ENCODE data around the gene RBM20.
A peak's percentile ranks its signal among the peaks of the same experiment; 100 is the strongest.
"Not testable (repeated sequence)": the region's sequence is repeated elsewhere in the genome, so short reads cannot be mapped to it uniquely, and the experiment has no call there.

The RBM20 gene

DNA sequence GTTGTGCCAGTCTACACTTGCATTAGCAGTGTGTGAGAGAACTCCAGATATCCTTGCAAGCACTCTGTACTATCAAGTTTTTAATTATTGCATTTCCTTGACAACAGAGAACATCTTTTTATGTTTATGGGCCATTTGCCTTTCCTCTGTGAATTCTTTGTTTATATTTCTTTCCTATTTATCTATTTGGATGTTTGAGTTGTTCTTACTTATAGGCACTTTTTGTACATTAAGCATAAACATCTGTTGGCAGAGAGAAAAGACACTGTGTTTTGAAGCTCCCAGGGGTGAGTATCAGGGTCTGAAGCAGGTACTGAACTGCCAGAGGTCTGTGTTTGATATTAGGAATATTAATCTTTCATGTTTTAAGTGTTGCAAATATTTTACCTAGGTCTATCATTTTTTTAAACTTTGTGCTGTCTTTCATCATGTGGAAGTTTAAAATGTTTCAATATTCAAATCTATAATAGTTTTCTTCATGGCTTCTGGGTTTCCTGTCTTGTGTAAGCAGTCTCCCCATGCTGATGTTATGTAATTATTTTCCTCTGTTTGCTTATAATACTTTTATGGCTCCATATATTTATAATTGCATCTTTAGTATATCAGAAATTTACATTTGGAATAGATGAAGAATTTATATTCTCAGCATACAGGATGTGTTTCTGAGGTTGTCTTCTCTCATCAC lies 209.9 kb downstream of the RBM20 start:
- no peak for DNase-seq (ENCODE audit: low read depth in 2 of 2)

DNA sequence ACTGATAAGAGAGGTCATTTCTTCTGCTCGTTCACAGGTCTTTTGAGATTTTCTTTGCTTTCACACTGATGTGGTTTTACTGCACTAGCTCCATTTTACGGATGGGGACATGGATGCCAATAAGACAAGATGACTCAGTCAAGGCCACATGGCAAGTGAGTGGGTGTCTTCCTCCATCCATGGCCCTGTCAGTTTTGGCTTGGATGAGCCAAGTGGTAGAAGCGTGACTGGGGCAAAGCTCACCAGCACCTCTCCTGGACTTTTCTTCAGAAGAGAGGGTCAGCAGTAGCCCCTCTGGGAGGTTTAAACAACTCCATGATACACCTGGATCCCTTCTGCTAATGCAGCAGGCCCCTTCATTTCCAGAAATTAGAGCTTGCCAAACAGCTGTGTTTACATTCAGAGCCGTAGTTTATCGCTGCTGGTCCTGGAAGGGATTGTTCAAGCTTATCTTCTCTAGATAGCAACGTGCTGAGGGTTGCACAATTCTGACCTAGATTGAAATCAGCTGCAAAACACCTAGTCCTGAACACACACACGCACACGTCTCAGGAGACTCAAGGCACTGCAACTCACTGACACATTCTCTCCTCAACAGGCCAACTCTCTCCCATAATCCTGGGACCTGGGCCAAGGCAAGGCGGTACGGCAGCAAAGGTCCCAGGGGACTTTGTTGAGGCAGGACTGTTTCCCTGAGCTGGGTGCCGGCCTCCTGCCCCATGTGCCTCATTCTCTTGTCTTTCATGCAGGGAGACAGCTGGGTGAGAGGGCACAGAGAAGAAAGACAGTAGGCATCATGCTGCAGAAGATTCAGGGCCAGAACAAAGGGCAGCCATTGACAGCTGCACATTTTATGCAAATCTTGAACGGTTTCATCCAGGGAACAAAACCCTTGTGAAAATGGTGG lies 213.4 kb downstream of the RBM20 start:
- no peak for DNase-seq (ENCODE audit: low read depth in 2 of 2)

DNA sequence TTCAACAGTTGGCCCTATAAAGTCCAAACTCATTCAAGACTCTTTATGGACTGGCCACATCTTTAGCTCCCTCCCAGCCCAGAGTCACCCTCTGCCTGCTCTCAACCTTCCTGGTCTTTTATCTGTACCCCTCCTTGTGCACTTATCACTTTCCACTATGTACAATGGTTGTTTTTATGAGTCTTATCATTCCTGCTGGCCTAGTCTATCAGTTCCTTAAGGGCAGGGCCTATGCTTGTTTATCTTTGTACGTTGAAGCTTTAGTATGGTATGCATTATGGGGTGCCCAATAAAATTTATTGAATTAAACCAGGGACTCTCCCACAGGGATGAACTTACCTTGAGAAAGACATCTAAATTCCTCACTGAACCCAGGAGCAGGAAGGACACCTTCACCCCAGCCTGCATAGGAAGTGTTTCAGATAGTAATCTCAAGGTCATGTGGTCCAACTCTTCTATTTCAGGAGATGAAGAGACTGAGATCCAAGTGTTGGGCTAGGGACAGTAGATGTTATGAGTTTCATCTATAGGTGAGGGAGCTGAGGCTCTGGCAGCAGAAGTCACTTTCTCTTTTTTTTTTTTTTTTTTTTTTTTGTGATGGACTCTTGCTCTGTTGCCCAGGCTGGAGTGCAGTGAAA lies 214.3 kb downstream of the RBM20 start:
- DNase-seq (ENCODE audit: low read depth in 2 of 2): no peak

DNA sequence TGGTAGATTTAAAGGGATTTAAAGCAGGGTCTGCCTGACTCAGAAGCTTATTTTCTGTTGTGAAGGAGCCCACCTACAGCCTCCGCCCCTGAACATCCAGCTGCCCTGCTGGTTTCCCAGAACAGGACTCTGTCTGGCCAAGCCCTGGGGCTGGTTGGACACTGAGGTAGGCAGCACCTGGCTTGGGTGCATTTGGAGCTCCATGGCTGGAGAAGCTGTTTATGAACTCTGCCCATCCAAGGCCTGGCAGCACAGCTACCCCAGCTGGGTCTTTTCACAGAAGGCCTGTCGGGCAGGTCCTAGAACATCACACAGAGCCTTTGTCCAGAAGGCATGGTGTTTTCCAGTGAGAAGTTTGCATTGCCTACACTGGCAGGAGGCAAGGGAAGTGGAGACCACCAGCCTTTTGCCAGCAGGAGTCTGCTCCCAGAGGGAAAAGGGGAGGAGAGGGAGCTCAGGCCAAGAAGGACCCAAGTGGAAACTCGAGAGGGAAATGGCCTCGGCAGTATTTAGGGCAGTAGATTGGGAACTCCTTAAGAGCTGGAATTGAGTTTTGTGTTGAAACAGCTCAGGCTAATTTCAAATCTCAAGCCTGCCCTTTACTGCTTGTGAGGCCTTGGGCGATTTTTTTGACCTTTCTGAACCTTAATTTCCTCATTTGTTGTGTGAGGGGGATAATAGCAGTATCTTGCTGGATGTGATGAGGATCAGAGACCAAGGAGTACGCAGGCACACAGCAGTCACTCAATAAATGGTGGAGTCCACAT lies 215.3 kb downstream of the RBM20 start:
- DNase-seq (ENCODE audit: low read depth in 2 of 2): no peak

DNA sequence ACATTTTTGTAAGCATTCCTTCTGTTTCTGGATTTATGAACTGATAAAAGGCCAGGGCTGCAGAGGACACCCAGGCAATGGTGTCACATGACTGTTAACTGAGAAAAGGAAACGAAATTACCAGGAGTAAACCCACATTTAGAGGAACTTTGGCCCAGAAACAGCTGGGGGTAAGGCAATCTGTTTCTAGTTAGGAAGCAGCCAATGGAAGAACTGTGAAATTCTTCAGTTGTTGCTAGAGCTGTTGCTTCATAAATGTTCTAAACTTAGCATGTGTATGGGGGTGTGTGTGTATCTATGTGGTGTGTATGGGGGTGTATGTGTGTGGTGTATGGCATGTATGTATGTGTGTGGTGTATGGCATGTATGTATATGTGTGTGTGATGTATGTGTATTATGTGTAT lies 215.8 kb downstream of the RBM20 start:
- peak; percentile 92 to 93 for DNase-seq (ENCODE audit: low read depth in 2 of 2)

DNA sequence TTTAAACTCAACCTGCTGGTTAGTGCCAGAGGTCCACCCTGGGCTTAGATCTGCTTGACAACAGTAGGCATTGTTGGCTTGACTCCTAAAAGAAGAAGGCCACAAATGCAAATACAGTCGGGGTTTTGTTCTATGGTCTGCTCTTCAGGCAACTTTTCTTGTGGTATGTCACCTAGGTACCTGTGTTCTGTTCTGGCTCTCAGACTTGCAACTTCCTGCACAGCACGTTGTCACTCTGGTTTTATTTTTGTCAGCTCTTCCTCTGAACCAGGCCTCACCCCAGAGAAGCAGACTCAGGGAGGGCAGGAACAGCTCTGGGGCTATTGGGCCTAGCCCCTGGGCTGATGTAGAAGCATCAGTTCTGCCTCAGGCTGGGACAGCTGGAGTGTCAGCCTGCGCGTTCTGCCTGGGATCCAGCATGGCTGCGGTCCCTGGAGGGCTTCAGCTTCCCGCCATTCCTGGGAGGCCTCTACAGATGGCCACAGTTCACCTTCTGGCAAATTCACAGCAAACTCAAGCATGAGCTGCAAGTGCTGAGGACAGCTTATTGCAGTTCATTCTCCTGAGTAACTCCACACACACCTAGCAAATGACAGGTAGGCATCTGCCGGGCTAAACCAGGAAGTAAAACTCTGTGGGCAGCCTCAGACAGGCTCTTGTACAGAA lies 216.6 kb downstream of the RBM20 start:
- DNase-seq (ENCODE audit: low read depth in 2 of 2): no peak

DNA sequence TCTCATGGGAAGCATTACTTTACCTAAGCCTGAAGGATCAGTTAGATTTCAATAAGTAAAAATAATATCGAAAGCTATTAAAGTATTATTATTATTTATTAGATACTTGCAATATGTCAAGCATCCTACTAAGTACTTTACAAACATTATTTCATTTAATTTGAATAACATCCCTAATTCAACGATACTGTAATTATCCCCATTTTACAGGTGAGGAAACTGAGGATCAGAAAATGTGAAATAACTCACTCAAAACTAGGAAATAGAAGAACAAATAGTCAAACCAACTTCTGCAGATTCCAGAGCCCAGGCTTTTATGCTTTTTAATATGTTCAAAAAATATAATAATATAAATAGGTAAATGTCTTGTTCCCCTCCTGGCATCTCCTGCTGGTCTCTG lies 217.3 kb downstream of the RBM20 start:
- no peak for DNase-seq (ENCODE audit: low read depth in 2 of 2)

DNA sequence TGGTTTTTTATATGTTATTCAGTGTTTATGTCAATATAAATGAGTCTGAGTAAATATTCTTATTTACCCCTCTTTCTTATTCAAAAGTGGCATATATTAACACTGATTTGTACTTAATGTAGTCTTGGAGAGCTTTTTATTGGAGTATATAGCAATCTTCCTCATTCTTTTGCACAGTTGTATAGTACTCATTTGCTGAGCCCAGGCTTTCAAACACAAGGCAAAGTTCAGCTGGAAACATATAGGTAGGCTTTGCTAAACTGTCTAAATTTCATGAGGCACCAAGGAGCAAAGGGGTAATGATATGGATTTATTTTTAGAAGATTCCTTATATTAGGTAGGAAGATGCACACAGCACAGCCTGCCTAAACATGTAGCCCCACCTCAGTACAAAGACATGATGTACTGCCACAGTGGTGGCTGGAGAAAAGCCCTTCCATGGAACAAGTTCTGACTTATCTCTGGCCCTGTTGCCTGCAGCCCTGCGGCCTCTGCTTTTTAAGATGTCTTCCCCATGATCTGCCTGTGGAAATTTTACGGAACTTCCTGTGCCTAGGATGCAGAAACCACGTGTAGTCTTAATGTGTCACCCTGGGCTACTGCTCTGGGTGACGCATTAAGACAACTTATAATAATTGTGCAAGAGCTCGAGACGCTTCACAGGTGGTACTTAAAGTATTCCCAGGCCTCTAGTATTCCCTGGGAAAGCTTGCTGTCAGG lies 218.0 kb downstream of the RBM20 start:
- no peak for DNase-seq (ENCODE audit: low read depth in 2 of 2)

DNA sequence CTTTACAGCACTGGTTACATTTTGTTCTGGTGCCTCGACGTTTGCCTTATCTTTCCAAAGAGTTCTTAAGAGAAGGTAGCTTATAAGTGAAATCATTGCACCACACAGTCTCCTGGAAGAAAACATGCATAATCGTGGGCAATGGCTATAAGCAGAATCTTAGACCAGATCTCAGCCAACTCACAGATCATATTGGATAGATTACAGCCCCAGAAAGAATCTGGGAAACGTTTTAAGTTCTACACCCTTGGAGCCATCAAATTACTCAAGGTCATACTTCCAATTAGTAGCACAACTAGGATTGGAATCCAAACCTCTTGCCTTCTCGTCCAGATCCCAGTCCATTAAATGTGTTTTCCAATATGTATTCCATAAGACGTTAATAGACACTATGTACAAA lies 218.8 kb downstream of the RBM20 start:
- no peak for DNase-seq (ENCODE audit: low read depth in 2 of 2)

DNA sequence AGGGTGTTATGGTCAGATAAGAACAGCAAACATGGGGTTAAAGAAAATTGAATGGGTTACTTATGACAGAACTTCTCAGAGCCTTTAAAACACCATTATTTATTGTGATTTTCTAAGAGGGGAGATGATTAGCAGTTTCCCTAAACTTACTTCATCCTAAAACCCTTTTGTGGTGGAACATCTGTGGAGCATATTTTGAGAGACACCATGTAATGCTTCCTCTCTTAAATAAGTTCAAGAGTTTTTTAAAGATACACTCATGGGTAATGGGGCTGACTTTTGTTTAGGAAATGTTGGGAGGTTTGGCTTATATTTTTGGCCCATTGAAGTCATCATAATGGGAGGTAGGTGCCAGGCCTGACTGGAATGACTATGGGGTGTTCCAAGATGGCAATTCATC lies 219.2 kb downstream of the RBM20 start:
- peak in 1 of 2 experiments; percentile 38 for DNase-seq (ENCODE audit: low read depth in 2 of 2)

DNA sequence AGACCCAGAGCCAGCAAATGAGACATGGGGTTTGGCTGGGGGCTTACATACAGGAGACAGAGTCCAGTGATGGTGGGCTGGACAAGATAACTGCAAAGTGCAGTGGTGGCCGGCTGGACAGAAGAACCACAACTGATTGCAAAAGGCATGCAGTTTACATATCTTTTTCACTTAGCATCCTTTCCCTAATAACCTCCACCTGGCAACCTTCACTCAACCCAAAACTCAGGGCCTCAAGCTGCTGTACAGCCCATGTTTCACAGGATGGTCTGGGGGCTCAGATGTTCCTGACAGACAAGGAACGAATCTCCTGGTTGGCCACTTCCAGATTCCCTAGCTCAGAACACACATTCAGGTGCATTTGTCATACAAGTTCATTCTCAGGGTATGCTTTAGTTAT lies 219.8 kb downstream of the RBM20 start:
- no peak for DNase-seq (ENCODE audit: low read depth in 2 of 2)

DNA sequence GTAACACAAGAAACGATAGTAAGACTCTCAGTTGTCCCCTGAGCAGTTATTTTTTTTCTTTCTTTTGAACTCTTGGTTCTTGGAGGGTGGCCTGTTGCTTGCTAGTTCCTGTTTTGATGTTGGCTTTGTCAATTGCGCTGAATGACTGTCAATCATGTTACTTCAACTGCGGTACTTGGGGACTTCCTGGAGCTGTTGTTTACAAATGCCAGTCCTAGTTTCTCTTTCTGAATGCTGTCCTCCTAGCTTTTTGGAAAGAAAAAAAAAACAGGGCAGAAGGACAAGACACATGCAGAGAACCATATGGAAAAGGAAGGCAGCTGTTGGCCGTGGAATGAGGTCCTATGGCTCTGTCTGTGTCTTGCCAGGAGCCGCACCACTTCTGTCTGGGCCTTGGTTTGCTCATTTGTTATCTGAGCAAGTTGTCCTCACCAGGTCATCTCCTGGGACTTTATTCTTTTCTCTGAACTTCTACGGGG lies 220.6 kb downstream of the RBM20 start:
- no peak for DNase-seq (ENCODE audit: low read depth in 2 of 2)

DNA sequence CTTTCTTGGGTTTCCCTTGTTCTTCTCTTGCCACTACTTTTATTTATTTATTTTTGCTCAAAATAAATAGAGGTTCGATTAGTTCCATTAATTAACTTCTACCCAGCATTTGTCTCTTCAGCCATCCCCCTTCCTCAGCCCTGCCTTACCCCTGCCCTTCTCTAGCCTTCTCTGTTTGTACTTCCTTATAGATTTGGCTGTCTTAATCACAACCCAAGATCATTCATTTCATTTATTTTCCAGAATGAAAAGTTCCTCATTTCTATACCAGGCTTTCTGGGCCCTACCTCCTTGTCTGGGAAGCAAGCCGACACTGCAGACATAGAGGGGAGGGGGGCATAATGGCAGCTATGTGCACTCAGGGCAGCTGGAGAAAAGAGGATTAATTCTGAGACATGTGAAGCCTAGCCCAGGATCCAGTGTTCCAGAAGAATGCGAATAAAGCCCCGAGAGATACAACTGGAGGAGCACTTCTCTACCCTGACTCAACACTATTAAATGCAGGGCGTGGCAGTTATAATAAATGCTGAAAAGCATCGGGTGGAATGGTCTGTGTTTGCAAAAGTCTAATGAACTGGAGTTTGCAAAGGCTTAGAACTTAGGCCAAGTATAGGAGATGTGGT lies 221.2 kb downstream of the RBM20 start:
- DNase-seq (ENCODE audit: low read depth in 2 of 2): peak in 1 of 2 experiments; percentile 57

DNA sequence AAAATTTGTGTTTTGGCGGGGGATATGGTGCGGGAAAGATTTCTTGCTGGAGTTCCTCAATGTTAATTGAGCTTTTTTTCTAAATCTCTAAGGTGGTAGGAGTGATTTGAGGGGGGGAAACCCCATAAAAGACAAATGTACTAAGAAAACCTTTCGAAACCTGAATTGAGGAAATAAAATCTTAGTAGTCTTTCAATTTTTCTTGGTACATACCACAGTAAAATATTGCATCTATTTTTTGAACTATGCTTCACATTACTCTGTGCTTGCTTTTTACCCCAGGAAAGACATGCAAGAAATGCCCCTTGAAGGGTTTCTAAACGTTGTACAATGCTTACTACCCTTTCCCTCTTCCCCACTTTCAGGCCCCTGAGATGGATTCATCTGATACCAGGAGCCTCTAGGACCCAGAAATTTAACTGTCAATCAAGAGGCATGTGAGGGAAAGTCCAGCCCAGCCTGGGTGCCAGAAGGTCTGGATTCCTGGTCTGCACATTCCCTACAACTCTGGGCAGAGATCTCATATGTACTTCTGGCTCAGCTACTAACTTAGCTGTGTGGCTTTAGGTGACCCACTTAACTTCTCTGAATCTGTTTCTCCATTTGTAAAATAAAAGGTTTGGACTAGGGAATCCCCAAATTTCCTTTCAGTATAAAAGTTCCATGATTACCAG lies 221.8 kb downstream of the RBM20 start:
- no peak for DNase-seq (ENCODE audit: low read depth in 2 of 2)

DNA sequence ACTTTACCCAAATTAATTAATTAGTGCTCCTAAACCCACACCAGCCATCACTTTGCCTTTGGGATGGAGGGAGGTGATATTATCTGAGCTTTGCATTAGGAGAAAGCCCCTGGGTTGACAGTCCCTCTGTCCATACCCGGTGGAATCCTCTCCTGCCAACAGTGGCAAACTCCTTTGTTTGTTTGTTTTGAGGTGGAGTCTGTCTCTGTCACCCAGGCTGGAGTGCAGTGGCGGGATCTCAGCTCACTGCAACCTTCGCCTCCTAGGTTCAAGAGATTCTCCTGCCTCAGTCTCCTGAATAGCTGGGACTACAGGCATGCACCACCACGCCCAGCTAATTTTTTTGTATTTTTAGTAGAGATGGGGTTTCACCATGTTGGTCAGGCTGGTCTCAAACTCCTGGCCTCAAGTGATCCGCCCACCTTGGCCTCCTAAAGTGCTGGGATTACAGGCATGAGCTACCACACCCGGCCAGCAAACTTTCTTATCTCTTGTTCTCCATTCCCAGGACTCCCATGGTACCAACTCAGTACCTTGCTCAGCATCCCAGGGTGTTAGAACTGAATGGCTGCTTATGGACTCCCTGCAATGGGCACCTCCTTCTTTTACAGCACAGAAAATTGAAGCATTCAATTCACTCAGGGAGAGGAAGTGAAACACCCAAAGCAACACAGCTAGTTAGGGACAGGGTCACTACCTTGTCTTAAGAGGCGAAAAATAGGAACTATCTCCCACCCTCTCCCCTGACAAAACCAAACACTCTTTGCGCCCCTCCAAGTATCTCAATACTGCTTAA lies 223.1 kb downstream of the RBM20 start:
- not testable (repeated sequence) for DNase-seq (ENCODE audit: low read depth in 2 of 2)

DNA sequence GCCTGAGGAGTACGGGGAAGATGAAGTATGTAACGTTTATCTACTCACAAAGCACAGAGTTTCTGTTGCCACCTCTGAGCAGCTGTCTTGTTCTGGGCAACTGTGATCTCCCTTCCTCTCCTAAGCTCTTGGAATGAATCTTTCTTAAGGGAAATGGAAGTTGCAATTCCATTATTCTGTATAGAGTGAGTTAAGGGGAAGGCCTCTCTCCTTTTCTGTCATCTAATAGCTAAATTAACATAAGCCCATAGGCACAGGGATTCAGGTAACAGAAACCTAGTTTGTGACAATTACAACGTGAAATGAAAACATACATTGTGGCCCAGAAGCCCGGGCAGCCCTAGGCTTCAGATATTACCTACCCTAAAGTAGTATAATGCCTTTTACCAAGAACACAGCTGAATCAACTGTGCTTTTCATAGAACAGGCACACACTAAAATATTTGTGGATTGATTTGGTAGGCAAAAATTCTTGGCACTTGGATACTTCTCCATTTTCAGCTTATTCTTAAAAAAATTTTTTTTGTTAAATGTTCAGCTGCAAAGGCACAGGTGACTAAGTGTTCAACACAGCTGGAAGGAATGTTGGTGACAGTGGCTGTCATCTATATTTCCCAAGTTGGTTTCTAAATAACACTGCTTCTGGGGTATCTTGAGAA lies 223.8 kb downstream of the RBM20 start:
- no peak for DNase-seq (ENCODE audit: low read depth in 2 of 2)

DNA sequence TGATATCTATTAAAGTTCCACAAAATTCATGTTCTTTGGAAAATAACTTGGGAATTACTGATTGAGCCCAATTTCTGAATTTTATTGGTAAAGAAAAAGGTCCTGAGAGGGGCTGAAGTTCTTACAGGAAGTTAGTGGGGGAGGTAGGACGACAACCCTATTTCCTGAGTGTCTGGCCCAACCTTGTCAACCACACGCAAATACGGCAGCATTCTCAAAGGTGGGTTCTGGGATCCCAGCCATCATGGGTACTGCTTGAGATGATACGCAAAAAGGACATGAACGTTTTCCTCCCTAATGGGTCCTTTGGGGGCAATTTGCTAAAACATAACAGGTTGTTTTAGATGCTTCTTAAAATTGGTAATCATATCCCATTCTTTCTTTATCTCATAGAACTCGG lies 224.8 kb downstream of the RBM20 start:
- DNase-seq (ENCODE audit: low read depth in 2 of 2): no peak

DNA sequence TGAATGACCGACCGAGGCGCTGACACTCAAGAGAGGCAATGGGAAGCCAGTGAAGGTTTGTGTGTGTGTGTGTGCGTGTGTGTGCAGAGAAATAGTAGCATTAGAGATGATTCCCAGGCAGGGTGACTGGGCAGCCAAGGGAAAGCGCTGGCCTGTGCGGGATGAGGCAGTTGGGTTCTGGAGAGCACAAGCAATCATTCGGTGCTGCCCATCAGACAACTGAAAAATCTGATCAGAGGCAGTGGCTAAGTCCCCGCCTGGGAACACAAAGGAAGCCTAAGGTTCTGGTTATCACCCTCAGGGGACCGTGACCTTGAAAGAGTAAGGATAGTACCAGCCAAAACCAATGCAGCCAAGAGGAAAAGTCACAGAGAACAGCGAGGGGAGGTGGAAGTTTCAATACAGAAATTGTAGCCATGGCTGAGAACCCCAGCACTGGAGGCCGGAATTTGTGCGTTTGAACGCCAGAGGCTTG lies 226.7 kb downstream of the RBM20 start:
- DNase-seq (ENCODE audit: low read depth in 2 of 2): no peak
